HepG2 (cell line): ENCODE results near the gene NOS1. TPM values are rescaled to one million over a fixed set of nuclear protein-coding genes. Genes with fewer than 3 reads are reported as not detected.

Source experiments
- ATAC-seq: fragments of 200-7000 bp; cut with Tn5 transposase; 3 replicates; pipeline ENCODE4 v1.9.1; 2020; ENCODE audit warnings: mild to moderate bottlenecking, moderate library complexity
- BruUV-seq: library from RNA; stranded (reverse); fragments of 400-500 nt; replicated peaks from 2 replicates; lab custom pipeline; 2021; lab: Mats Ljungman, UMichigan
- CTCF ChIA-PET: fragments of 300-600 bp; formaldehyde crosslinking; extraction: SDS; loops from one replicate; lab custom pipeline; 2021; ENCODE audit warnings: low total read pairs, inconsistent platforms, low intra/inter-chr PET ratio; lab: Yijun Ruan, JAX
- POLR2A ChIA-PET: fragments of 350-600 bp; sonication (Branson Sonifier 250); formaldehyde crosslinking; loops from one replicate; lab custom pipeline; 2020; ENCODE audit warnings: antibody characterized with exemption, inconsistent platforms; lab: Yijun Ruan, JAX
- DNase-seq: peaks from one replicate; pipeline ENCODE4 v3.0.0-alpha.2; 2015; ENCODE audit warnings: low spot score
- FAIRE-seq: peaks from 3 replicates; lab custom pipeline; 2011; peaks lifted over from hg19 to GRCh38; lab: Jason Lieb, UNC
- H2AFZ ChIP-seq: one replicate; pipeline ENCODE4 v1.6.1; 2011; ENCODE audit warnings: low read length, inconsistent platforms
- H3K27ac ChIP-seq: fragments of 300-600 bp; 3 replicates; pipeline ENCODE4 v1.8.0; 2011; ENCODE audit warnings: mixed run types, mild to moderate bottlenecking, mixed read lengths, low read length, inconsistent platforms; ENCODE audit not compliant: insufficient read depth; ENCODE audit errors: extremely low read length
- H3K27me3 ChIP-seq, 2 experiments: fragments of 200-600 bp in 1 of 2; 2 replicates in 1 of 2; 3 replicates in 1 of 2; pipeline versions ENCODE4 v1.6.0 to v1.8.0; 2011; ENCODE audit warnings: low read length in 2 of 2, mild to moderate bottlenecking in 2 of 2, moderate library complexity in 2 of 2, inconsistent platforms in 1 of 2; ENCODE audit not compliant: insufficient read depth in 2 of 2, control insufficient read depth in 1 of 2
- H3K36me3 ChIP-seq, 2 experiments: fragments of 200-600 bp in 1 of 2; replicated peaks in 1 of 2; 2 replicates in 1 of 2; 3 replicates in 1 of 2; pipeline versions ENCODE4 v1.5.1 to v1.8.0; 2011; ENCODE audit warnings: low read length in 2 of 2, inconsistent platforms in 1 of 2; ENCODE audit not compliant: insufficient read depth in 2 of 2, control insufficient read depth in 1 of 2
- H3K4me1 ChIP-seq: 2 replicates; pipeline ENCODE4 v1.5.1; 2012; ENCODE audit warnings: low read length, inconsistent platforms; ENCODE audit not compliant: insufficient read depth
- H3K4me2 ChIP-seq: 2 replicates; pipeline ENCODE4 v1.6.0; 2011; ENCODE audit warnings: low read depth, low read length, inconsistent platforms
- H3K4me3 ChIP-seq, 3 experiments: fragments of 200-600 bp in 1 of 3; sonication (generic), shearing (Covaris generic) in 1 of 3; replicated peaks in 1 of 3; 2 replicates each; pipeline ENCODE4 v1.5.1; 2011 to 2016; ENCODE audit warnings: low read length in 3 of 3, inconsistent platforms in 2 of 3, low read depth in 2 of 3, mild to moderate bottlenecking in 2 of 3, control low read depth in 1 of 3, mixed read lengths in 1 of 3; ENCODE audit not compliant: insufficient read depth in 1 of 3
- H3K79me2 ChIP-seq: one replicate; pipeline ENCODE4 v1.6.1; 2011; ENCODE audit warnings: low read length, inconsistent platforms; ENCODE audit not compliant: insufficient read depth
- H3K9ac ChIP-seq: 2 replicates; pipeline ENCODE4 v1.6.0; 2011; ENCODE audit warnings: mild to moderate bottlenecking, low read depth, low read length, inconsistent platforms; ENCODE audit not compliant: insufficient read depth
- H3K9me3 ChIP-seq: 2 replicates; pipeline ENCODE4 v1.5.1; 2012; ENCODE audit warnings: mild to moderate bottlenecking, low read length
- H4K20me1 ChIP-seq: 2 replicates; pipeline ENCODE4 v1.6.0; 2011; ENCODE audit warnings: inconsistent platforms, mild to moderate bottlenecking, low read length, moderate library complexity; ENCODE audit not compliant: insufficient read depth
- CBX1 ChIP-seq: IDR thresholded peaks from one replicate; pipeline ENCODE4 v1.6.1; 2016; ENCODE audit warnings: antibody characterized with exemption, low read depth
- CBX2 ChIP-seq, 2 experiments: fragments of 200-600 bp in 1 of 2; sonication (generic); formaldehyde crosslinking in 1 of 2; IDR thresholded peaks; 2 replicates each; pipeline versions ENCODE4 v1.7.0 to v1.8.1; 2018 to 2022; ENCODE audit warnings: low read depth in 2 of 2, low read length in 1 of 2, mild to moderate bottlenecking in 1 of 2, missing genetic modification reagents in 1 of 2
- CREB1 ChIP-seq, 2 experiments: fragments of 450-650 bp in 1 of 2; IDR thresholded peaks; 2 replicates each; pipeline ENCODE4 v1.6.1; 2016 to 2017; ENCODE audit warnings: control low read depth in 1 of 2, mild to moderate bottlenecking in 1 of 2, missing compliant biosample characterization in 1 of 2, missing genetic modification characterization in 1 of 2
- CTCF ChIP-seq: sonication (generic); formaldehyde crosslinking; IDR thresholded peaks from 2 replicates; pipeline ENCODE4 v1.5.0; 2020; ENCODE audit warnings: mild to moderate bottlenecking, missing genetic modification reagents, moderate library complexity
- ESRRA ChIP-seq: sonication (generic); formaldehyde crosslinking; IDR thresholded peaks from 2 replicates; pipeline ENCODE4 v1.5.1; 2020; ENCODE audit warnings: mild to moderate bottlenecking, low read depth, missing genetic modification reagents
- HCFC1 ChIP-seq: fragments of 150-350 bp; IDR thresholded peaks from 2 replicates; pipeline ENCODE4 v1.6.1; 2014; ENCODE audit warnings: low read depth, low read length
- MTF1 ChIP-seq: sonication (generic); formaldehyde crosslinking; IDR thresholded peaks from 2 replicates; pipeline ENCODE4 v1.5.0; 2020; ENCODE audit warnings: missing genetic modification reagents
- MXD1 ChIP-seq: sonication (generic); formaldehyde crosslinking; IDR thresholded peaks from 2 replicates; pipeline ENCODE4 v1.4.0; 2020; ENCODE audit warnings: mild to moderate bottlenecking, missing genetic modification reagents
- MYNN ChIP-seq: sonication (generic); formaldehyde crosslinking; IDR thresholded peaks from 2 replicates; pipeline ENCODE4 v1.4.0; 2020; ENCODE audit warnings: mild to moderate bottlenecking, low read depth, missing genetic modification reagents
- RFXANK ChIP-seq: IDR thresholded peaks from 2 replicates; pipeline ENCODE4 v1.6.1; 2016
- ZNF263 ChIP-seq: sonication (generic); formaldehyde crosslinking; IDR thresholded peaks from 2 replicates; pipeline ENCODE4 v1.4.0; 2020; ENCODE audit warnings: missing genetic modification reagents
- ZNF331 ChIP-seq: sonication (generic); formaldehyde crosslinking; IDR thresholded peaks from 2 replicates; pipeline ENCODE4 v1.4.0; 2020; ENCODE audit warnings: missing genetic modification reagents
- WGBS: methylation state at CpG from one replicate; pipeline ENCODE4 v1.1.6; 2017; ENCODE audit warnings: low lambda C conversion rate; 5-methylcytosine and 5-hydroxymethylcytosine counted together
- in situ Hi-C: cut with HindIII; loops from 2 replicates; pipeline ENCODE4 v1.10.0; 2017; ENCODE audit warnings: low pct_unique_long_range_greater_than_20kb; ENCODE audit not compliant: extremely low pct_ligation_motif_present
- intact Hi-C: fragments of 100-400 bp; cut with micrococcal nuclease; formaldehyde crosslinking; loops from one replicate; pipeline ENCODE4 v1.10.0; 2022; ENCODE audit not compliant: unreplicated experiment
- polyA plus RNA-seq, 8 experiments: library from polyadenylated mRNA; depleted of rRNA in 3 of 8; stranded (reverse) in 7 of 8; unstranded in 1 of 8; fragments of >200 nt; fragmentation: Illumina TruSeq in 4 of 8; extraction: Trizol in 4 of 8; gene quantifications; 2 replicates each; pipeline versions ENCODE4 v1.2.1 to v1.2.3, GENCODE V29; 2011 to 2016; ENCODE audit warnings: low read depth in 4 of 8, missing spikeins in 1 of 8, mixed read lengths in 1 of 8; ENCODE audit not compliant: insufficient read depth in 1 of 8
- total RNA-seq, 5 experiments: library from RNA; depleted of rRNA; stranded (reverse); fragments of >200 nt; fragmentation: Illumina TruSeq; extraction: Trizol; gene quantifications; 2 replicates each; pipeline ENCODE4 v1.2.3, GENCODE V29; 2016; ENCODE audit warnings: low read depth in 1 of 5

NOS1 gene
- total and polyA plus RNA-seq, 2 of the 13 experiments (the other 11 are each of a cell fraction or from before 2014, with no cell fraction given), result not detected

GRCh38 chr12:117331691-117332090 lies 29.7 kb downstream of the NOS1 start:
- Histone ChIP-seq H3K36me3 (no peaks in the 10 kb centered on the region), H3K79me2 (no peaks in the 10 kb centered on the region), H3K27me3 (peaks cover 3 to 48% of the 10 kb centered on the region in 2 experiments; a peak in 3 of 5 replicates), H3K4me2 (no peak overlapping the region), H3K9ac (no peak overlapping the region), H3K4me3 (no peak overlapping the region), H2AFZ (no peak overlapping the region), H3K9me3 (no peaks in the 10 kb centered on the region), H4K20me1 (no peaks in the 10 kb centered on the region), H3K27ac (no peak overlapping the region), H3K4me1 (0 out of 2 replicates have a peak, but pooled peaks cover 7% of the 10 kb centered on the region)
- intact Hi-C loops (no loop called here), in situ Hi-C loops (no loop called here)
- peak; percentile 31; the same call in 2 of the 3 replicates for ATAC-seq
- FAIRE-seq, result peak; percentile 48
- no TSS peak for BruUV-seq
- ChIA-PET POLR2A (no interaction called here), CTCF (no interaction called here)
- WGBS, result 3% methylated on average over 5 of the region's 5 CpGs
- TF ChIP-seq CTCF (CRISPR knock-in tag), result 0 out of 2 replicates have a peak, but pooled peaks have one; percentile 16
- TF ChIP-seq HCFC1, result no peak
- TF ChIP-seq CREB1 (IDR thresholded peaks at IDR 0.05), result peak; percentile 35; the same call in 1 of the 2 replicates
- TF ChIP-seq CREB1 (CRISPR knock-in tag; IDR thresholded peaks at IDR 0.05), result no peak
- TF ChIP-seq ZNF331 (CRISPR knock-in tag), result no peak
- peak; percentile 26 for DNase-seq

GRCh38 chr12:117330441-117331113 lies 30.8 kb downstream of the NOS1 start:
- H3K4me2 ChIP-seq, result no peak overlapping the region
- POLR2A ChIA-PET, result no interaction called here
- H3K36me3 ChIP-seq, result no peaks in the 10 kb centered on the region
- H4K20me1 ChIP-seq, result no peaks in the 10 kb centered on the region
- peaks cover 3 to 49% of the 10 kb centered on the region in 2 experiments; a peak in 3 of 5 replicates for H3K27me3 ChIP-seq
- no peak overlapping the region for H3K9ac ChIP-seq
- WGBS, result 29% methylated on average over 15 of the region's 27 CpGs
- TF ChIP-seq MXD1 (CRISPR knock-in tag), result no peak
- TF ChIP-seq CBX2 (IDR thresholded peaks at IDR 0.05; ENCODE audit: low read depth, low read length), result no peak
- TF ChIP-seq CBX2 (CRISPR knock-in tag; IDR thresholded peaks at IDR 0.05; ENCODE audit: low read depth), result no peak
- no peak for TF ChIP-seq CBX1
- no peak for TF ChIP-seq MTF1 (CRISPR knock-in tag)
- no peak for TF ChIP-seq ESRRA (CRISPR knock-in tag)
- TF ChIP-seq MYNN (CRISPR knock-in tag), result no peak
- no peak for TF ChIP-seq ZNF263
- TF ChIP-seq RFXANK (CRISPR knock-in tag), result no peak
- TF ChIP-seq, all 625 proteins: peak for 0
- in situ Hi-C loops (no loop called here), intact Hi-C loops (no loop called here)
- no peak overlapping the region for H3K27ac ChIP-seq
- H3K4me3 ChIP-seq, result no peak overlapping the region
- no peaks in the 10 kb centered on the region for H3K9me3 ChIP-seq
- BruUV-seq, result no TSS peak
- H3K4me1 ChIP-seq, result 0 out of 2 replicates have a peak, but pooled peaks cover 7% of the 10 kb centered on the region
- DNase-seq, result no peak
- no peaks in the 10 kb centered on the region for H3K79me2 ChIP-seq
- no peak for FAIRE-seq
- CTCF ChIA-PET, result no interaction called here
- ATAC-seq, result no peak; the same call in 2 of the 3 replicates
- no peak overlapping the region for H2AFZ ChIP-seq
